SK-N-DZ (cell line): ENCODE measurements around the gene OCSTAMP.
A peak's percentile ranks its signal among the peaks of the same experiment; 100 is the strongest.

Source experiments
- DNase-seq: peaks from one replicate; pipeline ENCODE4 v3.0.0-alpha.2; 2015; ENCODE audit warnings: low spot score

Gene OCSTAMP

DNA sequence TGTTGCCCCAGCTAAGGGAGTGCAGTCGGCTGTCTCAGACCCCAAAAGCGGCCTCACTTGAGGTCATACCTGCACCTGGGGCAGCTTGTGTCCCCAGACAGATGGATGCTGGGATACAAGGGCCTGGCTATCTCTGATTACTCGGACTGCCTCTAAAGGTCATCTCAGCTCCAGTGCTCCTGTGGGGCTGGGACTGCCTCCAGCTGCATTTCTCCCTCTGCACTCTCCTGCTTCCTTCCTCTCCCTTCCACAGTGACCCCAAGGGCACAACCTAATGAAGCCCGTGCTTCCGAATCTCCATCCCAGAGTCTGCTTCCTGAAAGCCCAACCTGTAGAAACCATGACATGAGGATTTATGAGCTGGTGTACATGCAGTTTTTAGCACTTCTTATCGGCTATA, 22.8 kb upstream of the OCSTAMP start:
- no peak for DNase-seq

DNA sequence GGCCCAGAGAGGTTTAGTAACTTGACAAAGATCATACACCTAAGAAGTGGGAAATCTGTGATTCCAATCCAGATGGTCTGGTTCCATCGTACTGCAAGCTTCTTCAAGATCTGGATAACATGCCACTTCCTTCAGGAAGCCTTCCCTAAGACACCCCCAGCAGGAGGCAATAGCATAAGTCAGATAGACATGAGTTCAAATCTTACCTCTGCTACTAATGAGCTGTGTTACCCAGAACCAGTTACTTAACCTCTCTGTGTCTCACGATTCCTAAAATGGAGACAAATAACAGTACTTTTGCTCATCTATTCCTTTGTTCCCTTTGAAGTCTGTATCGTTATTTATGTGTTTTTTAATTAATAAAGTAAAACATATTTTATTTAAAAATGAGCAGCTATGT, 22.3 kb upstream of the OCSTAMP start:
- no peak for DNase-seq

DNA sequence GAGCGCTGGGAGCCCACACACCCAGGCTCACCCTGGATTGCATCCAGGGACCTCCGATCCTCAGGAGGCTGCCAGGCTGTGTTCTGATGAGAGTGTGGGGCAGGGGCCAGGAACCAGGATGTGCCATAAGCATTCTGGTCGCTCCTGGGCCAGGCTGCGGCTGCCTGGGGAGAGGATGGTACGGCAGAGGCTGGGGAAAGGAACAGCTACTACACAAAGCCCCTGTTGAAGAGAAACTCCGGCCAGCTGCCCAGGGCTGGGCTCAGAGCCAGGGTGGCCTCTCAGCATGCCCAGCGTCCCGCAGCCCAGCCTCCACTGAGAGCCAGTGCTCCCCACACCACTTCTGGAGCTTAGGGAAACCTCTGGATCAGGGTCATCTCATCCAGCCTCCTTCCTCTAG, 21.7 kb upstream of the OCSTAMP start:
- DNase-seq, result no peak

DNA sequence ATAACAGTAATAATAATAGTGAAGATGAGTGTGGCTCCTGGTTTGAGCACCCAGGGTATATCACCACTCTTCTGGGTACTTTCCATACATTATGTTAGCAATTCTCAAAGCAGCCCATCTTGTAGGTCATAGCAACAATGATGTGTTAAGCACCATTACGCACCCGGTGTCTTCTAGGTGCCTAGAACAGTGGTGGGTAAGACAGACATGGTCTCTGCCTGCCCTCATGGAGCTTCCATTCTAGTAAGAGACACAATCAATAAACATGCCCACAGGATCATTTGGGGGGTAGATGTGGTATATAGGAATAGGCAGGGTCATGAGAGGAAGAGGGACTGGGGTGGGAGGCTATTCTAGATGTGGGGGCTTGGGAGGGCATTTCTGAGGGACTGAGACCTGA, 21.0 kb upstream of the OCSTAMP start:
- DNase-seq, result no peak

DNA sequence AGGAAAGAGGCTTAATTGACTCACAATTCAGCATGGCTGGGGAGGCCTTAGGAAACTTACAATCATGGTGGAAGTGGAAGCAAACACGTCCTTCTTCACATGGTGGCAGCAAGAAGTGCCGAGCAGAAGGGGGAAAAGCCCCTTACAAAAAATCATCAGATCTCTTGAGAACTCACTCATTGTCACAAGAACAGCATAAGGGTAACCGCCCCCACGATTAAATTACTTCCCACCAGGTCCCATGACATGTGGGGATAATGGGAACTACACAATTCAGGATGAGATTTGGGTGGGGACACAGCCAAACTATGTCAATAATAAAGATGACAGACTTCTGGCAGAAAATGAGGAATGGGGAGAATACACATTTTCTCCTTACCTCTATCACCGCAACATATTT, 20.5 kb upstream of the OCSTAMP start:
- DNase-seq, result no peak

DNA sequence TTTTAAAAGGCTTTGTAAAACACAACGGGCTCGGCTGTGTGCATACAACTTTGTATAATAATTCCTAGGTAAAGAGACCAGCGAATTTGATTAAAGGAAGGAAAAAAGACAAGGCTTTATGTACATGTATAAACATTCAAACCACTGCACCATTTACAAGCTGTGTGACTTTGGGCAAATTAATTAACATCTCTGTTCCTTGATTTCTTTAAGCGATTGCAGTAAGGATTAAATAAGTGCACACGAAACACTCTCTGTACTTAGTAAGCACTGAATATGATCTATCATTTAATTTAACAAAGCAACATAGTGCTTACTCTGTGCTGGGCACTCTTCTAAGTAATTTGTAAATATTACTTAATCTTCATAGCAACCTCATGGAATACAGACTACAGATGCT, 19.5 kb upstream of the OCSTAMP start:
- no peak for DNase-seq

DNA sequence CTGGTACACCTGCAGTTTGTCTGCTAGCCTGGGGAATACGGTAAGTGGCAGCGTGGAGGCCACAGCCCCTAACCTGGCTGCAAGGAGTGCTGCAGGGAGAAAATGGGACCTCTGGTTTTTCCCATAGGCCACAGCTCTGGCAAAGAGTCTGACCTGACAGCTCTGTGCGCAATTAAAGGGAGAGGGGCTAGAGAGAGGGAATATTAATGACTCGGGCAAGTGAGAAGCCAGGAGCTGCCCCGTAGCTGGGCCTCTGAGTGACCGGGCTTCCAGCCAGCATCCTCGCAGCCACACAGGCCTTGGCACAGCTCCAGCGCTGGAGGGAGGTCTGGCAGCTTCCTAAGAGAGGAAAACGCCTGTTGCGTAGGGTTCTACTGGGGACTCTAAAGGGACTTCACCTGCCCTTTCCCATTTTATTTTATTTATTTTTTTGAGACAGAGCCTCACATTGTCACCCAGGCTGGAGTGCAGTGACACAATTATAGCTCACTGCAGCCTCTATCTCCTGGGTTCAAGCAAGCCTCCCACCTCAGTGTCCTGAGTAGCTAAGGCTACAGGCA, 18.2 kb upstream of the OCSTAMP start:
- DNase-seq, result peak; percentile 29

DNA sequence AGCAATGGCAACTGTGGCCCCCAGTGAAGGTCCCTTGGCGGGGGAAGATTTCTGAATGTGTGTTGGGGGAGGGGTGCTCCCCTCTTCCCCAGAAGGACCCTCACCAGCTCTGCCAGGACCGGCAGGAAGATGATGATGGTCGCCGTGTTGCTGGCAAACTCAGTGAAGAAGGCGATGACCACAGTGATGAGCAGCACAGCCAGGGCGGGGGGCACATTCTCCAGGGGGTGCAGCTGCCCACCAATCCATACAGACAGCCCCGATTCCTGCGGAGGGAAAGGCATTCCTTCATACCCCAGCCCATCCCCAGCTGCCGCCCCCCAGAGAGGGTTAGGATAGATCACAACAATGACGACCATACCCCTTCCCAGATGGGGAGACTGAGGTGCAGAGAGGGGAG, 15.7 kb upstream of the OCSTAMP start:
- DNase-seq, result no peak

DNA sequence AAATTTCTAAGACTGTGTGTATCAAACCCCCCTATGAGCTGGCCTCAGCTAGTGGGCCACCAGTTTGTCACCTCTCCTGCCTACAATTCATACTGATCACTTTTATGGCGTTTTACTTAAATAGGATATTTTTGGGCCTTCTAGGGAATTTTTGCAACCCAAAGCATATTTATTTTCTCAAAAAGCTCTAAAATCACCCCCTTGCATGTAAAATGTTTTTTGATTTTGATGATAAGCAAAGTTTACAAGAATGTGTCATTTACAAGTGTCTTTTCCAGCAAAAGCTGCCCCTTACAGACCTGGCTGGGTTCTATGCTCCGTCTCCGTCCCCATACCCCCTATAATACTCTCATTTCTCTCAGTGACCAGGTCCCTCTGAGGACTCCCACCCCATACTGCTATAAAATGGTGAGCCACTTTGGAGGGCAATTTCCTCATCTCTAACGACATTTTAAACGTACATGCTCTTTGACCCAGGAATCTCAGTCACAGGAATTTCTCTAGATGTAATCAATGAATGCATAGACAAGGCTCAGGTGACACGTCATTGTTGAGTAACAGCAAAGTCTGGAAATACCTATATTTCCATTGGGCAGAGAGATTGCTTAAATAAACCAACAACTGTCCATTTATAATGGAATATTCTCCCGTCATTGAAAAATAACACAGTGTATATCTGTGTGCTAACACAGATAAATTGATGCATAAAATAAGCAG, 13.9 kb upstream of the OCSTAMP start:
- DNase-seq, result no peak

DNA sequence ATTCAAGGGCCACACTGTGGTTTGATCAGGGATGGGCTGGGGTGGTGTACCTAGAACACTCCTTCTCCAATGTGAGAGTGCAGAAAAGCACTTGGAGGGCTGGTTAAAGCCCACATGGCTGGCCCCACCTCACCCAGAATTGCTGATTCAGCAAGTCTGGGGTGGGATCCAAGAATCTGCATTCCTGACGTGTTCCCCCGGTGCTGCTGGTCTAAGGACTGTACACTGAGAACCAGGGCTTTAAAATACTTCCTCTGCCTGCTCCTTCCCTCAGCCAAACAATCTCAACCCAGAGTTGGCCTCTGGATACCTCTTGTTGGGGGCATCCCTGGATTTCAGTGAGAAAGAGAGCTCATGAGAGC, 13.4 kb upstream of the OCSTAMP start:
- no peak for DNase-seq

DNA sequence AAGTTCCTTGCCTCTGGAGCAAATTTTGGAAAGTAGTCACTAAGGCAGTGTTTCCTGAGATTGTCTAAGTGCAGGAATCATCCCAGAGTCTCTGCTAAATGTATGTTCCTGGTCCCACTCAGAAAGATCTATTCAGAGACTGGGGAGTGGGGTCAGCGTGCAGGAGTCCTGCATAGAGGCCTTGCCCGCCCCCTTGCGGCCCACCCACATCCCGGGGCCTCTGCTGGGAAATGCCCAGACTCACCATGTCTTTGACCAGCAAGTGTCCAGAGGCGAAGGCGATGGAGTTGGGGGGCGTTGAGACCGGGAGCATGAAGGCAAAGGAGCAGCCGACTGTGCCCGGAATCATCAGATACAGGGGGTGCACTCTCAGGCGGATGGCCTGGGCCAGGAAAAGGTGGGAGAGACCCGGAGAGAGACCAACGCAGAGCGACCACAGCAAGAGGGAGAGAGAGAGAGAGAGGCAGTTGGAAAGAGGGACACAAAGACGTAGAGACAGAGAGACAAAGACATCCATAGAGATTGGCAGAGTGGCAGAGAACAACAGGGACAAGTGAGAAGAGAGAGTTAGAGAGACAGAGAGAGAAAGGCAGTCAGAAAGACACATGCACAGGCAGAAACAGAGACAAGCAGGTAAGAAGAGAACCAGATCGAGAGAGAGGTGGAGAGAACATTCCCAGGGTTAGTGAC, 12.9 kb upstream of the OCSTAMP start:
- DNase-seq, result peak; percentile 57

DNA sequence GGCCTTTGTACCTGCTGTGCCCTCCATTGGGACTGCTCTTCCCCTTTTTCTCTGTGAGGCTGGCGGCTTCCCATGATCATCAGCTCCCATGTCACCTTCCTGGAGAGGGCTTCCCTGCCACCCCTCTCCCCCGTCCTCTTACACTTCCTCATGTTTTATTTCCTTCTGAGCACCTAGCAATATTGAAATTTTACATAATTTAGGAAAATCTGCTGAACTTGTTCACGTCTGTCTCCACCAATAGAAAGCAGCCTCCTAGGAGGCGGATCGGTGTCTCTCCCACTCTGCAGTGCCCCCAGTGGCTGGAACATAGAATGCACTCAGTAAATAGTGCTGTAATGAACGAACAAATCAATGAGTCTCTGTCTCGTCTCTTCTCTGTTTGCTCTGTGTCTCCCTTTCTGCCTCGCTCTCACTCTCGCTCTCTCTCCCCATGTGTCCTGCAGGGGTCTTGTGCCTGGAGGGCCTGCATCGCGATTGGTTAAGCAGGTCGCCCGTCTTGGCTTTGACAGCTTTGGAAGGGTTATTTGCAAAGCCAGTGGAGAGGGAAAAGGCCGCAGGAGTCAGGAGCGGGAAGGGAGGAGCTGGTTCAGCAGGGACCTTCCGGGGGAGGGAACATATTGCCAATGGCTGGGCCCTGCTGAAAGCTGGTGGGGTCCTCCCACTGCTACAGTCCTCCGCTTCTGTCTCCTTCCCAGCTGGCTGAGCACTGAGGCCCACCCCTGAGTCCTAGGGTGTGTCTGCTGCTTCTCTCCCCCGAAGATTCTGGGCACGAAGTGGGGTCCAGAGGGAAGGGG, 12.1 kb upstream of the OCSTAMP start:
- DNase-seq, result peak; percentile 85

DNA sequence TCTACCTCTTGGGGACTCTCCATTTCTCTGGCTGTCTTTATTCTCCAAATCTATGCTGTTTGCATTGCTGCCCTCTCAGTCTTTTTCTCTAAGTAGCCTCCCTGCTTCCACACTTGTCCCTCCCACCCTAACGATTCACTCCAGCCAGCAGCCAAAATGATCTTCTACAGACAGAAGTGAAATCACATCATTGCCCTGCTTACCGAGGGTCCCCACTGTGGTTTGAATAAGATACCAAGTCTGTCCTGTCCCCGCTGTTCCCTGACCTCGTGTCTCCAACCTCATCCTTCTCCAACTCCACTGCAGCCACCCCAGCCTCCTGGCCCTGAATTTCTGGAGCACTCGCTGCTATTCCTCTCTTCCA, 11.5 kb upstream of the OCSTAMP start:
- DNase-seq, result no peak

DNA sequence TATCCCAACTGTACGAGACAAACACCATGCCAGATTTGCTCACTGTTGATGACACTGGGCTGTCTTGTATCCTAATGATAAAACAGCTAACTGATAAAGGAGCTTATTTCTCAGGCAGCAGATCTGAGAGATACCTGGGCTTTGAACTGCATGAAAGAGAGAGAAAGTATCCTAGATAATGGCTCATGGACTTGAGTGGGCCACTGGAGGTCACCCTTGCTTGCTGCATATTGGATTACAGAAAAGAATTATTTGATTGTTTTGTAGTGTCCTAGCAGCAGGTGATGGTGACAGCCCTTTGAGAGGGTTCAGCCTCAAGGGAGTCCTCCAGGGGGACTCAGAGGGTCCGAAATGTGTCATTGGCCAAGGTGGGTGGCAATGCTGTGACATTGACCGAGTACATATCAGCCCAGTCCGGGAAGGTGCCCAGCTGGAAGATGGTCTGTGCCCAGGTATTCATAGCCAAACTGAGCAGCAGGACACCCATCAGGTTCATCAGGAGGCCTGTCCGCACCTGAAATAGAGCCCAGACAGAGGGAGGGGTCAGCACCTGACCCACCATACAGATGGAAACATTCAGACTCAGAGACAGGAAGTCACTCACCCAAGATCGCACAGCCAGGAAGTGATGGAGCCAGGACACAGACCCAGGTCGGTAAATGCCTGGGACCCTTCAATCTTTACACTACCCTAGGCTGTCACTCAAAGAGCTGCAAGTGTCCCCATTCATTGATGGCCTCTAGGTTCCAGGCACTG, 9.4 kb upstream of the OCSTAMP start:
- DNase-seq, result no peak

DNA sequence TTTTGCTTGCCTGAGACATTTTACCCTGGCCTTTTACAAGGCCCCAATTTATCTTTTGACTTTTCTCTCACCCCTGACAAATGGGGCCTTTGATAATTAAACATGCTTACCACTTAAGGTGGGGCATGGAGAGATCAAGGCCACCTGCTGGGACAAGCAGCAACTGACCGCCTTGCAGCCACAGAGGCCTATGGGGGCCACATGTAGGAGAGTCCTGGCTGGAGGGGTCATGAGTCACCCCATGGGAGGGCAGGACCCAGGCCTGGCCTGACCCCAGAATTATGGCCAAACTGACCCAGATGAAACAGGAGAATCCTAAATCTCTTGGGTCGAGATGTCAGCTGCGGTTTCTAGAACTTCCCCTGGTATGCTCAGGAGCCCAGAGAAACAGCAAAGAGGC, 8.5 kb upstream of the OCSTAMP start:
- no peak for DNase-seq

DNA sequence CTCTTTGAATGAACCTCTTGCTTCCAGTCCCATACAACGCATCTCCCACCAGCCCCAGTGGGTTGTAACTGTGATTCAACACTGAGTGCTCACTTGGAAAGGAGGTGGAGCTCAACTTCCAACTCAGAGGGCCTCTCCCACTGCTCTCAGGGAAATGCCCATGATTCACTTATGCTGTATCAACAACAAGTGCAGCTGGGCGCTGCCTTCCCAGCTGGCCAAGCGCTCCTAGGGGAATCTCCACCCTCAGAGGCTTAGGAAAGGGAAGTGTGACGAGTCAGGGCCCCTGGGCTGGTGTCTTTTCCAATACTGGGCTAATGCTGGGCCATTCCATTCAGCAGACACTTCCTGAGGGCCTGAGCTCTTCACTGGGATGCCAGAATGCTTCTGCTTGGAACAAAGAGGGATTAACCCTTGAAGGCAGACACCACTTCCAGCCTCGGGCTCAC, 8.1 kb upstream of the OCSTAMP start:
- DNase-seq, result no peak

DNA sequence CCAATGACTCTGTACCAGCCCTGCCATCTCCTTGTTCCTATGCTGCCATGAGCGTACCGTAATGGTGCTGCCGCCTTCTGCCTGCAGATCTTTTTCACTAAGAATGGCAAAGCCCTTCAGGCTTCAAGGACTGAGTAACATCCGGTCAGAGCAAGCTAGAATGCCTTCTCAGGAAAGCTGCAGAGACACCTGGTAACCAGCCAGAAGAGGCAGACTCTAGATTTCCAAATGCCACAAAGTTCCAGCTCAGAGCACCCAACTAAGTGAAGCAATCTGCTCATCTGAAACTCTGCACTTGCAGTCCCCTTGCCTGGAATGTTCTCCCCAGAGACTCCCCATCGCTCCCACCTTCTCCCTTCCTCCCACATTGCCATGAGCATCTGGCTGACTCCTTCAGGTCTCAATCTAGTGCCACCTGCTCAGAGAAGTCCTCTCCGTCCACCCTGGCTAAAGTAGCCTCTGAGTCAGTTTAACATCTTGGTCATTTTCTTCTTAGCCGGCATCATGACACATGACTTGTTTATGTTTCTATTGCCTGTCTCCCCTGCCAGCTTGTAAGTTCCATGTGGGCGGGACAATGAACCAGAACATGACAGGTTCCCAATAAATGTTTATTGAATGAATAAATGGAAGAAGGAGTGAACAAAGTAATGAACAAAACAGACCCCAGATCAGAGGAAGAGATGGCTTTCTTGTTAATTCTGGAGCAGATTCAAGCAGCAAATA, 6.9 kb upstream of the OCSTAMP start:
- DNase-seq, result no peak

DNA sequence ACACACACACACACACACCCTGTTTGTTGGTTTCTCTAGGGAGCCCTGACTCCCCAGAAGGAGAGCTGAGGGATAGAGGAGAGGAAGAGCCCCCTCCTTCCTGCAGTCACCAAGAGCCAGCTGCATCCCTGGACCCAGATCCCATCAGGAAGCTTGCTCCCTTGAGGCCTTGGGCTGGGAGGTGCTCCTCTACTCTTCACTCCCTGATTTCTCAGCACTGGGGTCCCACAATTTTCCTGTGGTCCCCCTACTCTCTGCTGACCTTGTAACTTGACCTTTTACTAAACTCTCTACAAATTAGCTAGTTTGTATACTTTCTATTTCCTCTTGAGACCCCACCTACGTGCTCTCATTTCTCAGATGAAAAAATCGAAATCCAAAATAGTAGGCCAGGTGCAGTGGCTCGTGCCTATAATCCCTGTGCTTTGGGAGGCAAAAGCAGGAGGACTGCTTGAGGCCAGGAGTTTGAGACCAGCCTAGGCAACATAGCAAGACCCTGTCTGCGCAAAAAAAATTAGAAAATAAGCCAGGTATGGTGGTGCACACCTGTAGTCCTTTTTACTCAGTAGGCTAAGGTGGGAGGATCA, 5.0 kb upstream of the OCSTAMP start:
- DNase-seq, result no peak

DNA sequence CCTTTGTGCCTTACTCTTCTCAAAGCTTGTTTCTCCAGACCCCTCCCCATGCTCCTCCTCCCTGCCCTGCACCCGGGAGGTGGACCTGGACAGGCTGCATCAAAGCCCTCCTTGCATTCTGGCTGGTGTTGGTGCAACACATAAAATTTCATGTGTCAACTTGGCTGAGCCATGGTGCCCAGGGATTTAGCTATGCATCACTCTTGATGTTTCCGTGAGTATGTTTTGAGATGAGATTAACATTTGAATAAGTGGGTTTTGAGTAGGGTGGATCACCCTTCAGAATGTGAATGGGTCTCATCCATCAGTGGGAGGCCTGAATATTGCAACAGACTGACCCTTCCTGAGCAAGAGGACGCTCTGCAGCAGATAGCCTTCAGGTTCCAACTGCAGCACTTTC, 4.4 kb upstream of the OCSTAMP start:
- DNase-seq, result no peak

DNA sequence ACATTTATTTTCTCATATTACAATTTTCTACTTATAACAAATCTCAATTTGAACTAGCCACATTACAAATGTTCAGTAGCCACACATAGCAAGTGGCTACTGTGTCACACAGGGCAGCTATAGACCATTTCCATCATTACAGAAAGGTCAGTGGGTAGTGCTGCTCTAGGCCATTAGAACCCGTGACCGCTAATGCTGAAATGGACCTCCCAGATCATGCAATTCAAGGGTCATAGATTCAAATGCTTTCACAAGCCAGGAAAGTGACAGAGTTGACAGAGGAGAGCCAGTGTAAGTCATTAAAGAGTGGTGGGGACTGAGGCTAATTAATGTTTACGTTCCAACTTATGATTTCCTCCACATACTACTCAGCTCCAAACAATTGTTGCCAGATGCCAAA, 3.5 kb upstream of the OCSTAMP start:
- DNase-seq, result no peak
